GM18858 (cell line): Measurements from ENCODE around the gene UPK3BL1.

ENCODE experiments used
- ATAC-seq: cut with Tn5 transposase; IDR thresholded peaks from one replicate; pipeline ENCODE4 v1.9.1; 2021; ENCODE audit not compliant: unreplicated experiment

Gene UPK3BL1

DNA sequence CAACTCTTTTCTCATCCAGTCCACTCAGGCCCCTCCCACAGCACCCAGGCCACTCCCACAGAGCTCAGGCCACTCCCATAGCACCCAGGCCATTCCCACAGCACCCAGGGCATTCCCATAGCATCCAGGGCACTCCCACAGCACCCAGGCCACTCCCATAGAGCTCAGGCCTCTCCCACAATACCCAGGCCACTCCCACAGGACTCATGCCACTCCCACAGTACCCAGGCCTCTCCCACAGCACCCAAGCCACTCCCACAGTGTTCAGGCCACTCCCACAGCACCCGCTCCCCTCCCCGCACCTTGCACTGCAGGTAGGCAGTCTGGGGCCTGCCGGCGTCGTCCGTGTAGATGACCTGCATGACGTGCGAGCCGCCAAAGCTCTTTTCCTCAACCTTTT is 52.7 kb downstream of the UPK3BL1 start:
- peak; percentile 29 for ATAC-seq
